GM19468 (cell line): ENCODE results near the gene FNDC3B.

Source experiments
- ATAC-seq: cut with Tn5 transposase; IDR thresholded peaks from one replicate; pipeline ENCODE4 v1.9.1; 2021; ENCODE audit warnings: mild to moderate bottlenecking, moderate library complexity, moderate number of reproducible peaks; ENCODE audit not compliant: unreplicated experiment; ENCODE audit errors: extremely low read depth

Gene FNDC3B

DNA sequence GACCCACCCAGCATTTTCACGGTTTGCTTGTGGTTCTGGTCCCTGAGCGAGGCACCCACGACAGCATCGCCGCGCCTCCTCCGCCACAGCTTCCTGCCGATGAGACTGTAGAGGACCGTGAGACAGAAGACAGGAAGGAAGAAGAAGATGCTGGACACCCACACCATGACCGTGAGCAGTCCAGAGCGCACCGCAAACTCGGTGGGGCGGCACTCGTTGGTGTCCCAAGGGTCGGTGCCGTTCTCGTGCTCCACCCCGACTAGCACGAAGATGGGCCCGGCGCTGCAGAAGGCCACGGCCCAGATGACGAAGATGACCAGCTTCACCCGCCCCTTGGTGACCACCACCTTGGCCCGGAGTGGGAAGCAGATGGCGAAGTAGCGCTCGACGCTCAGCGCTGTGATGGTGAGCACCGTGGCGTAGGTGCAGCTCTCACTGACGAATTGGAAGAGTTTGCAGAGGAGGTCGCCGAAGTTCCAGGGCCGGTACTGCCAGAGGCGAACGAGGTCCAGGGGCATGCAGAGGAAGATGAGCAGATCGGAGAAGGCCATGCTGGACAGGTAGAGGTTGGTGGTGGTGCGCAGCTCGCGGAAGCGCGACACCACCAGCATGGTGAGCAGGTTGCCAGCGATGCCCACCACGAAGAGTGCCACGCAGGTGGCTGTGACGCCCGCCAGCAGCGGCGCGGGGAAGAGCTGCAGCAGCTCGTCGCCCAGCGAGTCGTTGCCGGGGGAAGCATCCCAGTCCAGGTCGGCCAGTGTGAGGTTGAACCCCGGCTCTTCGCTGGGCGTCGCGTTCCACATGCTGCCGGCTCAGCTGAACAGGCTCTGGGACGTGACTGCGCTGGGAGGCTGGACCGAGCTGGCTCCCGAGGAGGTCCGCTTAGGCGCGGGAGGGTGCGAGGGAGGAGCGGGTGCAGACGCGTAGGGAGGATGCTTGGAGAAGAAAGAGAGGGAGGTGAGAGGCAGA is 408.5 kb downstream of the FNDC3B start, which contains the start of gene GHSR:
GHSR (minus strand) TSS at position 846 of the 969 bp plus-strand sequence; CDS start at position 803, 43 bp downstream.
- ATAC-seq: no peak

DNA sequence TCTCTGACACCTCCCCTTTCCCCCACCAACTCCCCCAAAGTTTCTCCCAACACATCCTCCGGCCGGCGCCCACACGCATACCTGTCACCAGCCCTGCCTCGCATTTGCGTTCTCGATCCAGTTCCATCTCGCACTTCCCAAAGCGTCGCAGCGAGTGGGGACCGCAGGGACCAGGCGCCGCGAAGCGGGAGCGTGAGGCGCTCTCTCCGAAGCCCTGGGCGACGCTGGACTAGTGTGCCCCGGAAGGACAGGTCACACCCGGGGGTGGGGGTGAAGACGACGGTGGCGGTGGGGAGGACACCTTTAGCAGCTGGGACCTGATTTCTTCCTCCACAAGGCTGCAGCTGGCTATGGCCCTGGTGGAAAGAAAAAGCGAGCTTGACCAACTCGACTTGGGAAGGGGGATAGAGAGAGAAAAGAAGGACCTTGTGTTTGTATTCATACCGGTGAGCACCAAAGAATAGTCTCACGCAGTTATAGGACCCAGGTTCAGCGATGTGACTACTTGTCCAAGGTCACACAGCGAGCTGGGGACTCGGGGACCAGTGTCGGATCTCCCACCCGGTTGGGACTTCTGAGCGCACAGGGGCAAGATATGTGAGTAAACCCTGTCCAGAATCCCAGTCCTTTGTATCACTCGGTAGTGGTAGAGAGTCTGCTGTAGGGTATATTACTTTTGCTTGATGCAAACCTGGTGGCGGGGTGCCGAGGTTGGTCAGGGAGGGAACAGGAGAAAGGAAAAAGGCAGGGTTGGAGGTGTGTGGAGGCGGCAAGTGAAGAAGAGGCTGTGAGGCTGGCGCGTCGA is 409.5 kb downstream of the FNDC3B start:
- no peak for ATAC-seq

DNA sequence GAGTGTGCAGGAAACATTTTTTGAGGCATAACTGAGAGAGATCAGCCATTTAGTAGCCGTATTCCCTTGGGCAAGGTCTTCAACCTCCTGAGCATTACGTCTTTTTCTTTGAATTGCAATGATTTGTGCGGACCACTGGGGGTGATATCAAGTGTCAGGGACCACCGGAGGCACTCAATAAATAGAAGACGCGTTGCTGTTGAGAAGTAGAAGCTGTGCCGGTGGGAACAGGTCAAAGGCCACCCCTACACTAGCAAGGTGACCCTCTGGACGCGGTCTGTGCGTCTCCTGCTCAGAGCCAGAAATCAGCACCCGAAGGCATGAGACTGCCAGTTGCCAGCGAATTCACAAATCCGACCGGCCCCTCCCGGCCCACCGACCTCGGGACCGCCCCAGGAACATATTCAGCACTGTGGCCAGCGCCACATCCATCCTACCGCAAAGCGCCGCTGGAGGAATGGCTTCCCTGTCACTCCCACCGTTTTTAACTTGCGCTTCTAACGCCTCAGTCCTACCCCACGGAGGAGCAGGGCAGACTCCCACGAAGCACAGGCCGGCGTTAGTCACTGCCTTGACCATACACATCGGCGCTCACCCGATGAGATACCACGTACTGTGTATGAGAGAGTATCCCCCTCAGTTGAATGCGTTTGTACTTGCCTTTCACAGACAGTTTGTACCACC is 410.2 kb downstream of the FNDC3B start:
- ATAC-seq: no peak
